Measurements from ENCODE around the gene ASXL2.
"Not testable (repeated sequence)": the region's sequence is repeated elsewhere in the genome, so short reads cannot be mapped to it uniquely, and the experiment has no call there.

The ASXL2 gene

DNA sequence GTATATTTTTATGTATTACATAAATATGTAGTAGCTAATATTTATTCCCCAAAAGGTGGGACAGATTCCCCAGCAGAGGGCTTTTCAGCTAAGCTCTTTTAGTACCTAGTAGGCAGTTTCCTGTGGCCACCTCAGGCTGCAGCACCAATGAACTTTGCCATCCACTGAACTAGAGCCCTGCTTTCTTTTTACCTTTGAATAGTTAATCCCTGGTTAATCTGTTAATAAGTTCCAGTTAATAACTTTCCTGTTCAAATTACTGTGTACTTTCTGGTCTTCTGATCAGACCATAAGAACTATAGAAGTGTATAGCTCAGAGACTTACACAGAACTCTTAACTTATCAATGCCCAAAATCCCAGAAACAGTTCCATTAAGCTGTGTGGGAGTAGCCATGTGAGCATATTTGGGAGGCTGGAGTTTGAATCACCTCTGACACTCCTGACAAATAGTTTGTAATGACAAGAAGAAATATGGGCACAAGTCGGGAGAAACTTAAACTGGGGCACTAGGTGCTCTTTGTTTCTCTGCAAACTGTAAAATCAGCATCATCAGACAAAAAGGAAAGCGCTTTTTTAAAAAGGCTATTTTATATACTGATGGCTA lies 40.0 kb downstream of the ASXL2 start:
- DNase-seq (ENCODE audit: low read depth in 1 of 2, low spot score in 1 of 2): no peak

GRCh38 chr2:25835906-25836305 lies 42.4 kb downstream of the ASXL2 start:
- no peak for DNase-seq (ENCODE audit: low read depth in 1 of 2, low spot score in 1 of 2)

DNA sequence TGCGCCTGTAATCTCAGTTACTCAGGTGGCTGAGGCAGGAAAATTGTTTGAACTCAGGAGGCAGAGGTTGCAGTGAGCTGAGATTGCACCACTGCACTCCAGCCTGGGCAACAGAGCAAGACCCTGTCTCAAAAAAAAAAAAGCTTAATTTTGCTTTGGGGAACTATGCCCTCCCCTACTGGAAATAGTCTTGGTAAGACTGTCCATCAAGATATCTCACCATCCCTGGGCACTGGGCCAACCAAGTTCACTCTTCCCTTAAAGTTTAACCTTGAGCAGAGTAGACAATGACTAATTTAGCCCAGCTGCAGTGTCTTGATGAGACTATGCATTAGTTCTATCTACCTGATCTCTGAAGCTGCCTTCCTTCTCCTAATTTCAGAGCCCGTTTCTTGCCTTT lies 44.7 kb downstream of the ASXL2 start:
- DNase-seq (ENCODE audit: low read depth in 1 of 2, low spot score in 1 of 2): no peak

DNA sequence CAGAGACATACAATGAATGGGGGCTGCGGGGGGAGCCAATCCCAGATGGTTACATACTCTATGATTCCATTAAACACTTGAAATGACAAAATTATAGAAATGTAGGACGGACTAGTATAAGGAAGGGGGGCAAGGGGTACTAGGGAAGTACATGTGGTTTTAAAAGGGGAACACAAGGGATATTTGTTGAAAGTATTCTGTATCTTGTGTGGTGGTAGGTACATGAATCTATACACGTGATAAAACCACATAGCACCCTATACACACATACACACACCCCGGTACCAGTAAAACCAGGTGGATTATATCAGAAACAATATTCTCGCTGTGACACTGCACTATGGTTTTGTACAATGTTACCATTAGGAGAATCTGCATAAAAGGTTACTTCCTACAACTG lies 45.4 kb downstream of the ASXL2 start:
- DNase-seq (ENCODE audit: low read depth in 1 of 2, low spot score in 1 of 2): no peak

DNA sequence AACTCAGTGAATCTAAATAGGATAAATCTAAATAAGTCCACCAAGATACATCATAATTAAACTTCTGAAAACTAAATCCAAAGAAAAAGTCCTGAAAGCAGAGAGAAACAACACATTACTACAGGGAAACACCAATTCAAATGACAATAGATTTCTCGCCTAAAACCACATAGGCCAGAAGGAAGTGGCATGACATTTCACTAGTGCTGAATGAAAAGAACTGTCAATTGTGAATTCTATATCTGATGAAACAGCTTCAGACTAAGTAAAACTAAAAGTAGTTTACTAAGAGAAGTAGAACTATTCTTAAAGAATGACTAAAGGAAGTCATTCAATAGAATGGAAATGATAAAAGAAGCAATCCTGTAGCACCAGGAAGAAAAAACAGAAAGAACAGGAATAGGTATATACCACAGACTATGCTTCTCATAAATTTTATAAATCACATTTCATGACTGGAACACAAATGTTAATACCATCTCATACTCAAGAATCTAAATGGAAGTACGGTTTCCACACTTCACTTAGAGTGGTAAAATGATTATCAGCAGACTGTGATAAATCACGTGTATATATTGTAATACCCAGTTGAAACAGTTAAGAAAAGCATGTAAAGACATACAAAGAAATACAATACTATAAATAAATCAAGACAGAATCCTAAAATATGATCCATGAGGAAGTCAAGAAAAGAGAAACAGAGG lies 46.4 kb downstream of the ASXL2 start:
- DNase-seq (ENCODE audit: low read depth in 1 of 2, low spot score in 1 of 2): no peak

GRCh38 chr2:25829828-25830227 lies 48.5 kb downstream of the ASXL2 start:
- no peak for DNase-seq (ENCODE audit: low read depth in 1 of 2, low spot score in 1 of 2)

- DNase-seq (ENCODE audit: low read depth in 1 of 2, low spot score in 1 of 2): no peak
These were observed 48.9 kb downstream of the ASXL2 start for GRCh38 chr2:25829377-25829704.

DNA sequence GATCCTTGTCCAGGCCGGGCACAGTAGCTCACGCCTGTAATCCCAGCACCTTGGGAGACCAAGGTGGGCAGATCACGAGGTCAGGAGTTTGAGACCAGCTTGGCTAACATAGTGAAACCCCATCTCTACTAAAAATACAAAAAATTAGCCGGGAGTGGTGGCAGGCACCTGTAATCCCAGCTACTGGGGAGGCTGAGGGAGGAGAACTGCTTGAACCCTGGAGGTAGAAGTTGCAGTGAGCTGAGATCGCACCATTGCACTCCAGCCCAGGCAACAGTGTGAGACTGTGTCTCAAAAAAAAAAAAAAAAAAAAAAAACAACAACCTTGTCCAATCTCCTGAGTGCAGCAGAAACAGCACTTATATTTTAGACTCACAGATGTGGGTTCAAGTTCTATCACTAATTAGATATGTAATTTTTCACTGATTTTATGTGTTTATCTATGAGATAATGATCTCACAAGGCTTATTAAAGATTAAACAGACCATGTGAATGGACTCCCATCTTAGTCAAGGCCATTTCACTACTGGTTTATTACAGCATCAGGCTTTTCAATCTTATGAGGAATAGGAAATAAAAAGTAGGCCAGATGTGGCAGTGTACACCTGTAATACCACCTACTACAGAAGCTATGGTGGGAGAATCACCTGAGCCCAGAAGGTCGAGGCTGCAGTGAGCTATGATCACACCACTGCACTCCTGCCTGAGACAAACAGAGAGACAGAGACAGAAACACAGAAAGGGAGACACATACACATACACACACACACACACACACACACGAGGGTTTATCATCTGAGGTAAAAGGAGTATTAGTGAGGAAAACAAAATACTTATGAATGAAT lies 49.5 kb downstream of the ASXL2 start:
- not testable (repeated sequence) for DNase-seq (ENCODE audit: low read depth in 1 of 2, low spot score in 1 of 2)

DNA sequence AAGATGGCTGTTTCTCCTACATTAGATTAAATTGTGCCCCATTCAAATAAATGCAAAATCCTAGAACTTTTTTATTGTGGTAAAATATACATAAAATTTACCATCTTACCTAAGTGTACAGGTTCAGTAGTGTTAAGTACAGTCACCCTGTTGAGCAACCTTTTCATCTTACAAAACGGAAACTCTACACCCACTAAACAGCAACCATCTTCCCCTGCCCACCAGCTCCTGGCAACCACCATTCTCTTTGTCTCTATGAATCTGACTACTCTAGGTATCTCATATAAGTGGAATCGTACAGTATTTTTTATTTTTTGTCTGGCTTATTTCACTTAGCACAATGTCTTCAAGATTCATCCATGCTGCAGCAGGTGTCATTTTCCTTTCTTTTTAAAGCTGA lies 53.0 kb downstream of the ASXL2 start:
- DNase-seq (ENCODE audit: low read depth in 1 of 2, low spot score in 1 of 2): peak in 1 of 2 donors; percentile 19

DNA sequence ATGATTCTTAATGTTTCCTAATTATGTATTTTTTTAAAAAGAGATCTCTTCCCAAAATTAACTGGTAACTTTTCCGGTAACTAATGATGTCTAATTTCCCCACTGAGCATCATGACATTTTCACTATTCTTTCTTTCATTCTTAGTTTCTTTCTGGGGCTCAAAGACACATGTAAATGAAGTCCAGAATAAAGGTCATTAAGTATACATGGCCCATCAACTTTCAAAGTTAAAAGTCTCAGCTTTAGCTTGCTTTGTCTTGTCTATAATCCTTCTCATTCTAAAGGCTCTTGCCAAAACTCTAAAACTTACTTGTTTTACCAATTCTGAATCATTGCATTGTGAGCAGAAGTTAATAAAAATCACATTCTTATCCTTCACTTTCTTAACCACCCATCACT lies 53.6 kb downstream of the ASXL2 start:
- no peak for DNase-seq (ENCODE audit: low read depth in 1 of 2, low spot score in 1 of 2)

DNA sequence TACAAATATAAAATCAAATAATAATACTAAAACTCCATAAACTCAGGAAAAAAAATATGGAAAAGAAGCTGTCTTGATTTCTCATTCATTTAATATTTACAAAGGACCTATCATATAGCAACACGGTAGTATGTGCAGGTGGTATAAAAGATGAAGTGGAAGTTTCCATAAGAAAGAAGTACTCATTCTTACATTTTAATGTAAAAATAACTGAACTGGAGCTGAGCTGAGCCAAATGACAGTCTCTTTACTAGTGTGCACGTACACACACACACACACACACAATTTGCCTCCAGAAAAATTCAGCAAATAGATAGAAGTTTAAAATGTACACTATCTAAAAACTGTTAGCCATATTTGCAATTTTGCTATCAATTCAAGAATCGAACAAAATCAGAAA lies 54.1 kb downstream of the ASXL2 start:
- DNase-seq (ENCODE audit: low read depth in 1 of 2, low spot score in 1 of 2): no peak

- peak; percentile 34 to 52 for DNase-seq (ENCODE audit: low read depth in 1 of 2, low spot score in 1 of 2)
These were observed 55.8 kb downstream of the ASXL2 start for GRCh38 chr2:25822190-25823117.

GRCh38 chr2:25821225-25822056 lies 56.8 kb downstream of the ASXL2 start:
- DNase-seq (ENCODE audit: low read depth in 1 of 2, low spot score in 1 of 2): no peak

DNA sequence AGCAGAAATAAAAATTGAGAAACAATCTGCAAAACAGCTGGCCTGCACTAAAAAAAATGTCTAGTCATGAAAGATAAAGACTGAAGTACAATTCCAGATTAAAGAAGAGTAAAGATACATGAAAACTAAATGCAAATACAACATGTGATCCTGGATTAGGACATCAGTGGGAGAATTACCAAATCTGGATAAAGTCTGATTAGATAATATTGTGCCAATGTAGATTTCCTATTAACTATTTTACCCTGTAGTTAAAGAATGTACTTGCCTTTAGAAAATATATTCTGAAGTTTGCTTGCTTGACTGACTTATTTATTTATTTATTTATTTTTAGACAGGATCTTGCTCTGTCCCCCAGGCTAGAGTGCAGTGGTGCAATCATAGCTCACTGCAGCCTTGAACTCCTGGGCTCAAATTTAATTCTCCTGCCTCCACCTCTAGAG lies 58.7 kb downstream of the ASXL2 start:
- no peak for DNase-seq (ENCODE audit: low read depth in 1 of 2, low spot score in 1 of 2)

DNA sequence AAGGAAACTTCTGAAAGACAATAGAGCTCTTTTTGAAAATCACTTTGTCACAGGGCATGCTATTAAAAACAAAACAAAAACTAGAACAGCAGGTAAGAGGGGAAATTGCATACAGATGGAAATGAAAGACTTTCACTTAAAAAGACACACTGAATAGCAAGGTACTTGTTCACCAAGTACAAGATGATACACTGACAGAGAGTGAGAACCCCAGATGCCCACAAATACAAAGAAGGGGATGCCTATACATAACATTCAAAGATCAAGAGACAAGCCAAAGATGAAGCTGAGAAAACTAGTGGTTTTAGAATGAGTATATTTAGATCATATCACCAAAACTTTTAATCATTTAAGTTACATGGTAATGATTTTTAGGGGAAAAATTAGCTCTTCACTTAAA lies 60.7 kb downstream of the ASXL2 start:
- DNase-seq (ENCODE audit: low read depth in 1 of 2, low spot score in 1 of 2): no peak

DNA sequence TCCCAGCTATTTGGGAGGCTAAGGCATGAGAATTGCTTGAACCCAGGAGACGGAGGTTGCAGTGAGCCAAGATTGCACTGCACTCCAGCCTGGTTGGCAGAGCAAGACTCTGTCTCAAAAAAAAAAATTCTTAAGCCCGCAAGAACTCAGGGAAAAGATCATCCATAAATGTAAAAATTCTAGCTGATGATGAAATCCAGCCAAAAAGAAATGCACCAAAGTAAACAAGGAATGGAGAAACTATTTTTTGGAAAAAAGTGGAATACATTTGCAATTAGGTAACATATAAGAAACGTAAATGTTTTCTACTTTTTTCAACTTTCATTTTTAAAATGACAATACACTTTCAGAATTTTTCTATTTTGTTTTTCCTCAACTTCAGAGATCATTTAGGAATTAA lies 61.3 kb downstream of the ASXL2 start:
- no peak for DNase-seq (ENCODE audit: low read depth in 1 of 2, low spot score in 1 of 2)

- DNase-seq (ENCODE audit: low read depth in 1 of 2, low spot score in 1 of 2): no peak
These were observed 62.0 kb downstream of the ASXL2 start for GRCh38 chr2:25816249-25816648.

DNA sequence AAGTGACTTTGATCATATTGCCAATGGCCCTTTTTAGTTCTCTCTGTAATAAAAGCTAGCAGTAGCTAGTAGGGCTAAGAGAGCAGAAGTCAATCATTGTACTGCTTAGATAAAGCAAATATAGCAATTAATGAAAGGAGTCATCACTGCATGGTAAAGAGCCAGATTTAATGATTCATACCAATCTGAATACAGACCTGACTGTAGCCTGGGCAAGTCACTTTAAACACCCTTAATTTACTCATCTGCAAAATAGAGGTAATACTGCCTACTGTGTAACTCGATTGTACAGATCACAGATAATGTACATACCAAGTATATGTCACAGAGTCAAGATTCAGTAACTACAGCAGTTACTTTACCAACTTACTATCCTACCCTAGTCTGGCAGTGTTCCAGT lies 63.6 kb downstream of the ASXL2 start:
- no peak for DNase-seq (ENCODE audit: low read depth in 1 of 2, low spot score in 1 of 2)

DNA sequence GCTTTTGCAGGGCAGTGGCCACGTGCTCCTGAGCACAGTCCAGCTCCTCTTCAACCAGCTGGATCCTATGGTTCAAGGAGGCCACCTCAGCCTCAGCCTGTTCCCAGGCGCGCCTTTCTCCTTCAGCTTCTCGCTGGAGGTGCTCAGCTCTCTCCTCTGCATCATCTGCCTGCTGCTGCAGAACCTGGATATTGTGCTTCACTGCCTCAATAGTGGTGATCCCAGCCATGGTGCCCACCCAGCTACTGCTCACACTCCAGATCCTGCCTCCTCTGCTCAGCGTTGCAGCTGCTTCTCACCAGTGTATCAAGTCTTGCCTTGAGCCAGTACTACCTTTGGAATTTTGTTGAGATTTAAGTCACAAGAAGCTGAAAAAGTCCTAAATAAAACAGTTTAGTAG lies 67.9 kb downstream of the ASXL2 start:
- no peak for DNase-seq (ENCODE audit: low read depth in 1 of 2, low spot score in 1 of 2)

DNA sequence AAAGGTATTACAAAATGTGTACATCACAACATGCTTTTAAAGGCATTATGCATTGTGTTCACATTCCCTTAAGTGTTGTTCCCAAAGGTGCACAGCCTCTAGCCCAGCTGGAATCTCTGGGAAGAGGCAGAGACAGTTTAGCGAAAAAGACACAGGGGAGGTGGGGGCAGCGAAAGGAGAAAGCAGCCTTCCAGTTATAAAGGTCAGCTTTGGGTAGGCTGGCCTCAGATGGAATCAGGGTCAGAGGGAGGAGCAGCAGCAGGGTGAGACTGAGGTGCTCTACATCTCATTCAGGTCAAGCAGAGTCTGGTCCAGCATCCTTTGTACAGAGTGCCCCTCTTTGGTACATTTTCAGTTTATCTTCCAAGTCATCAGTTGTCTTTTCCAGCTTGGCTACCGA lies 68.6 kb downstream of the ASXL2 start:
- DNase-seq (ENCODE audit: low read depth in 1 of 2, low spot score in 1 of 2): no peak
